AML-193 (cell line): Measurements from ENCODE around the gene ARMC3.
"Not testable (repeated sequence)": the region's sequence is repeated elsewhere in the genome, so short reads cannot be mapped to it uniquely, and the experiment has no call there.

ENCODE experiments used
- DNase-seq, 2 experiments: peaks; one replicate each; lab custom pipeline; 2025; lab: John Stamatoyannopoulos, UW

The ARMC3 gene

GRCh38 chr10:22927661-22928403, at the start of gene ARMC3:
Gene ARMC3 (plus strand): TSS chr10:22928053. CDS start chr10:22931997, 3,944 bp downstream.
- no peak for DNase-seq

DNA sequence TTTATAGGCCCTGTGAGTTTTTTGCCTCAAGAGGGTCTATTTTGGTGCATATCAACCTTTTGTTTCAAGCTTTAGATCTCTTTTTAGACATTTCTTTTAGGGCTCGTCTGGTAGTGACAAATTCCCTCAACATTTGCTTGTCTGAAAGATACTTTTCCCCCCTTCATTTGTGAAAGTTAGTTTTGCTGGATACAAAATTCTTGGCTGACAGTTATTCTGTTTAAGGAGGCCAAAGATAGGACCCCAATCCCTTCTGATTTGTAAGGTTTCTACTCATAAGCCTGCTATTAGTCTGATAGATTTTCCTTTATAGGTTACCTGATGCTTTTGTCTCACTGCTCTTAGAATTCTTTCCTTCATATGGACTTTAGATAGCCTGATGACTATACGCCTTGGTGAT, 36.1 kb upstream of the ARMC3 start:
- DNase-seq: no peak

GRCh38 chr10:22893781-22894180, 34.1 kb upstream of the ARMC3 start:
- DNase-seq: no peak

DNA sequence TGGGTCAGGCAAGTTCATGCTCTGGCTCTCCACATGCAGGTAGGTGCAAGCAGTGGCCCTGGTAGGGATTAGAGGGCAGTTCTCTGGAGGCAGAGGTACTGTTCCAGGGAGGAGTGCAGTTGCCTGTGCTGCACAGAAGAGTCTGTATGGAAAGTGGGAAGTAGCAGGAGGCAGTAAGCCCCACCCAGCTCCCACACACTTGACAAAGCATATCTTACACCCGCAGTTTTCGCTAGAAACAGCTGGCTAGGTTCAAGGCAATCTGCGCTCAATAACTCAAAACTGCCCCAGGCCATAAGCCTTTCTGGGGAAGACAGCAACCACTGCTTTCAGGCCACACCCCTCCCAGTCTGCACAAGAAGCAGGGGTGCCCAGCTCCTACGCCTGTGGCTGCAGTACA, 33.1 kb upstream of the ARMC3 start:
- DNase-seq: no peak

- DNase-seq: no peak
These were observed 32.6 kb upstream of the ARMC3 start for GRCh38 chr10:22895252-22895651.

DNA sequence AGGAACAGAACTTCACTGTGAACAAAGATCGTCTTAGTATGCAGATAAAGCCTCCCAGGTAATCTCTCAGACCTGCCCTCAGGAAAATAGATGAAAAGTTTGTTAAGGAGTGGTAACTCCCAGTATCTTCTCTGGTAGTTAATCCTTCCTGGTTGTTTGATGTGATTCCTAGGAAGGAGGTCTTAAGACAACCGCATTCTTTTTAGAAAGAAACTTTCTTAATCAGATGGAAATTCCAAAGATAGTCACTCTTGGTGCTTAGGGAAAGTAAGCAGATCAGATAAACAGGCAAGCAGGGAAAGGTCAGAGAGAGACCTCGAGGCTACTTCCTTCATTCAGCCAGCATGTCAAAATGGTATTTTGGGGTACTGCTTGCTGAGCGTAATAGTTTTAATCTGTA, 30.5 kb upstream of the ARMC3 start:
- DNase-seq: no peak

- no peak for DNase-seq
These were observed 28.5 kb upstream of the ARMC3 start for GRCh38 chr10:22899307-22899706.

- no peak for DNase-seq
These were observed 28.1 kb upstream of the ARMC3 start for GRCh38 chr10:22899775-22900174.

DNA sequence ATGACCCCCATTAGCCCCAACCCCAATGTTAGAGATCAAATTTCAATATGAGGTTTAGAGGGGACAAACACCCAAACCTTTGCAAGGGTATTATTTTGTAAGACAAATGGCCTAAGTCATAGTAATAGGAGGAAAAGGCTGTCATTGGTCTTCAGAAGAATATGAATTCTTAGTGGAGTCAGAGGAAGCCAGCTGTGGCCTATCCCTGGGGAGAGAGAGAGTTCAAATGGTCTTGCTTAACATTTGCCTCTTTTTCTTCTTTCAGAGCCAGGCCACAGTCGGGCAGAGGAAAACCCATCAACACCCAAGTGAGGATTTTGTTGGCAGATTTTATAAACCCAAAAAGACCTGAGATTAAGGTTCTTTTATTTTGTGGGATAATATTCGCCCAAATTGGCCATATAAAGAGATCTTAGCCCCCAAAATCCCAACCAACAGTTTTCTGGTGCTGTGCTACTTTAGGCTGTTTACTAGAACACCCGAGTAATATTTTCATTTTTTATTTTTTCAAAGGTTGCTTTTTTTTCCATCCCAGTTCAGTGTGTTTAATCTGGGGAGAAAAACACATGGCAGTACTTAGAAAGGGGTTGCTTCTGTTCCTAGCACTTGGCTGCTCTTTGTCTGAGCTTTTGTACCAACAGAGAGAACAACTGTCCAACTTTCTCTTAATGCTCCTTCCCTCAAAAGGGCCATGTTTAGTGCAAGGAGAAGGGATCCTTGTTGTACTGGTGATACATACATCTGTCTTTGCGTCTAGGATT, 26.8 kb upstream of the ARMC3 start:
- no peak for DNase-seq

- DNase-seq: not testable (repeated sequence)
These were observed 25.7 kb upstream of the ARMC3 start for GRCh38 chr10:22902147-22902546.

DNA sequence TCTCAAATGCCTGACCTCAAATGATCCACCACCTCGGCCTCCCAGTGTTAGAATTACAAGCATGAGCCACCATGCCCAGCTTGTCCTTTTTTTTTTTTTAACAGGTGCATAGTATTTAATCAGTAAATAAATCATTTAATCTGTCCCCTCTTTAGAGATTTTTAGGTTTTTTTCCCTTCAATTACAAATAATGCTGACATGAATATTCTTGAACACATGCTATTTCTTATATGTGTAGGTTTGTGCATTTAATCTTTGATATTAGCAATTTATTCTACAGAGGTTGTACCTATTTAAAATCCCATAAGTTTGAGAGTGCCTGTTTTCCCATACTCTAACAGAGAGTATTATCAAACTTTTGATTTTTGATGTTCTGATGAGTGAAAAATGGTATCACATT, 24.2 kb upstream of the ARMC3 start:
- DNase-seq: no peak

- DNase-seq: no peak
These were observed 21.1 kb upstream of the ARMC3 start for GRCh38 chr10:22906767-22907166.

GRCh38 chr10:22908837-22909236, 19.0 kb upstream of the ARMC3 start:
- no peak for DNase-seq

DNA sequence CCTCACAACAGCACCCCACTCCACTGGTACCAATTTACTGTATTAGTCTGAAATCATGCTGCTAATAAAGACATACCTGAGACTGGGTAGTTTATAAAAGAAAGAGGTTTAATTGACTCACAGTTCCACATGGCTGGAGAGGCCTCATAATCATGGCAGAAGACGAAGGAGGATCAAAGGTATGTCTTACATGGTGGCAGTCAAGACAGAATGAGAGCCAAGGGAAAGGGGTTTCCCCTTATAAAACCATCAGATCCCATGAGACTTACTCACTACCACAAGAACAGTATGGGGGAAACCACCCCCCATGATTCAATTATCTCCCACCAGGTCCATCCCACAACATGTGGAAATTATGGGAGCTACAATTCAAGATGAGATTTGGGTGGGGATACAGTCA, 18.2 kb upstream of the ARMC3 start:
- not testable (repeated sequence) for DNase-seq

GRCh38 chr10:22911067-22911466, 16.8 kb upstream of the ARMC3 start:
- no peak for DNase-seq

DNA sequence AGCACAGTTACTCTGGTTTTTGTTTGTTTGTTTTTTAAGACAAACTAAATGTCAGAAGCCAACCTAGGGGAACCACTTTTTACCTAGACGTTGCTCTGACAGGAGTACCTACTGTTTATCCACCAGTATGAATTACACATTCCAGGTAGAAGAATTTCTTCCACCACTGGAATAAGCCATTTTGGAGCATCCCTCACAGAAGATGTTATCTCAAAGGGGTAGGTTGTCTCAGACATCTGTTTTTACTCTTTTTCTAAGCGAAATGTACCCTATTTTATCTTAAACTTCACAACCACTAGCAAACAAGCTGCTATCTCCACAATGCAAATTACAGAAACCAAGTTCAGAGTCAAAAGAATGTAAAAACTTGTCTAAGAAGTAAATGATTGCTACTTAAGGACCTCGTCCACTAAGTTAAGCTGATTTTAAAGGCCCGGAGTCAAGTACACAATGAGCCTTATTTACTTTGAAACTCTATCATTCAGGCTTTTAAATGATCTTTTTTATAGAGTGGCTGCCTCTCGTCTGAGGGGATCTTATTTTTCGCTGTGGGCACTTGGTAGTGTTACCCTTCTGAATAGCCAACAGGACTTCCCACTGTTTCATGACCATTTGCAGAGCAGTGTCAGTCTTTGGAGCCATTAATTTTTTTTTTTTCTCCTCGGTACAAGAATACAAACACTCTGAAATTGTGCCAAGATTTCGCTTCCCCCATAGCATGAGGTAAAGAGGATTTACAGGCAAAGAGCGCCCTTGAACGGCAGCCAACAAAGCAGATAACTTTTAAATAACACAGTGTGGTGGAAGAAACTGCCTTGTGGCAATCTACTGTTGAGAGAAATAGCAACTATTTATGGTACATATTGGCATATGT, 15.7 kb upstream of the ARMC3 start:
- no peak for DNase-seq

DNA sequence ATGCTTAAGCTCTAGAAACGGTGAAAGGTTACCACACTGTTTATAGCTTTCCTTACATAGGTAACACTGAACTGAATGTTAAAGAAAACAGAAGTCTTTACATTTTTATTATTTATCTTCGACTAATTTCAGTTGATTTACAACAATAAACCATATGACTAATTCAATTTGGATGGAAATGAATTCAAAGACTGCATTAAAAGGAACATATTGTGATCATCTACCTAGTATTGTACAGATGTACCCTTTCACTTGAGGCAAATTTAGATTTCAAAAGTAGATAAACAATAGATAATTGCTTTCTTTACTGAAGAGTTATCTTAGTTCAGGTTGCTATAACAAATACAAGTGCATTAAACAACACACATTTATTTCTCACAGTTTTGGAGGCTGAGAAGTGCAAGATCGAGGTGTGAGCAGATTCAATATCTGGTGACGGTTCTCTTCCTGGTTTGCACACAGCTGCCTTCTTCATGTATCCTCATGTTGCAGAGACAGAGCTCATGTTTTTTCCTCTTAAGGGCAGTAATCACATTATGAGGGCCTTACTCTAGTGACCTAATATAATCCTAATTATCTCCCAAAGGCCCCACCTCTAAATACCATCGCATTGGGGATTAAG, 15.0 kb upstream of the ARMC3 start:
- DNase-seq: no peak

DNA sequence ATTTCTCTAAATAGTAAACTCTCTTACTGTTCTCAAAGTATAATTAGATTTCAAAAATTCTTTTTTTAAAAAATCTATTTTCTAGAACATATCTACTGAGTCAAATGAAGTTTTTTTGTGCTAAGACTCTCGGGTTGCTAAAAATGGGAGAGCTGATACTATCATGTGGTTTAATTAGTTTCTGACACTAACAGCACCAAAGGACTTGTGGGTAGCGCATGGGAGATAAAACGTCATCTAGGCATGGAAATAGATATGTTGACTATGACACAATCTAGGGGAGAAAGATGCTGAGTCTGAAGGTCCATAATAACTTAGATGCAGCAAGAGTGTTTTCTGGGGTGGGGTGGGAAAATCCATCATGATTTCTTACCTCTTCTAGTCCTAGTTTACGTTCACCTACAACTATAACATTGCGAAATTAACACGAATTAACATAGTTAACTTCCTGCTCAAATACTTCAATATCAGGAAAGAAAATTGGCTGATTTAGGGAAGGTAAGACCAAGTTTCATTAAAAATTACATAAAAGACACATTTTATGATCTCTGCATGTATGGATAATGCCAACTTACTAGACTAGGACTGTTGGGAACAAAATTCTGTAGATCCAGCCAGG, 14.3 kb upstream of the ARMC3 start:
- DNase-seq: no peak

- no peak for DNase-seq
These were observed 12.5 kb upstream of the ARMC3 start for GRCh38 chr10:22915314-22915713.

GRCh38 chr10:22925088-22925487, 2.8 kb upstream of the ARMC3 start:
- DNase-seq: no peak

- no peak for DNase-seq
These were observed 687 bp upstream of the ARMC3 start for GRCh38 chr10:22927166-22927565.

DNA sequence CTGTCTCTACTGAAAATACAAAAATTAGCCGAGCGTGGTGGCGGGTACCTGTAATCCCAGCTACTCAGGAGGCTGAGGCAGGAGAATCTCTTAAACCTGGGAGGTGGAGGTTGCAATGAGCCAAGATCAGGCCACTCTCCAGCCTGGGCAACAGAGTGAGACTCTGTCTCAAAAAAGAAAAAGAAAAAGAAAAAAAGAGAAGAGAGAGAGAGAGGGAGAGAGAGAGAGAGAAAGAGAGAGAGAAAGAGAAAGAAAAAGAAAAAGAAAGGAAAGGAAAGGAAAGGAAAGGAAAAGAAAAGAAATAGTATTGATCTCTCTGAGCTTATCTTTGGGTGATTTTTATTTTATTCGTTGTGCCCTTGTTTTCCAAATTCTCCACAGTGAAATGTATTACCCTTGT, 1.2 kb downstream of the ARMC3 start:
- not testable (repeated sequence) for DNase-seq
